NCI-H2107 (cell line): Measurements from ENCODE around the gene HEXD.
"Not testable (repeated sequence)": the region's sequence is repeated elsewhere in the genome, so short reads cannot be mapped to it uniquely, and the experiment has no call there.

Experiments
- DNase-seq: peaks from one replicate; lab custom pipeline; 2025; lab: John Stamatoyannopoulos, UW

The HEXD gene

GRCh38 chr17:82458179-82458884 lies 40.2 kb downstream of the HEXD start, which contains the start of gene NARF:
NARF (plus strand) TSS chr17:82458741; CDS start chr17:82458804, 63 bp downstream.
- DNase-seq = peak; percentile 91

DNA sequence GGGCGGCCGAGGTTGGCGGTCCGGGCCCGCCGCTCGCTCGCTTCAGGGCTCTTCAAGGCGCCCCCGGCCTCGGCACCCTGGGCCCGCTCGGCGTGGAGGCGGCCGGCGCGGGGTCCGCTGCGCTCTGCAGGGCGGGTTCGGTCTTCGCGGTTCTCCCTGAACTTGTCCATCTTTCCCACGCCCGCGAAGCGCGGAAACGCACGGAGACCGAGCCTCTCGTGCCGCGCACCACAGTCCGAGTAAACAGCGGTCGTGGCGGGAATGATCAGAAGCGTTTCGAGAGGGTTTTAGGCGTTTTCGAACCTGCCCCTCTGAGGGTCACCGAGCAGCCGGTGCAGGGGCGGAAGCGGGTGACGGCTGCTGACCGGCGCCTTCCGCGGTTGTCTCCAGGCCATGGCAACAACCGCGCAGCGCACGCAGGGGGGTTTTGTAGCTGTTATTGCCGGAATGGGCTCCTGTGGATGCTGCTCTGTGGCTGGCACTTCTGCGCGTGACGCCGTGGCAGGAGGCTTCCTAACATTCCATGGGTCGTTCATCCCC lies 40.8 kb downstream of the HEXD start:
- no peak for DNase-seq

- DNase-seq = not testable (repeated sequence)
Observed at GRCh38 chr17:82459936-82460335, 41.8 kb downstream of the HEXD start.

DNA sequence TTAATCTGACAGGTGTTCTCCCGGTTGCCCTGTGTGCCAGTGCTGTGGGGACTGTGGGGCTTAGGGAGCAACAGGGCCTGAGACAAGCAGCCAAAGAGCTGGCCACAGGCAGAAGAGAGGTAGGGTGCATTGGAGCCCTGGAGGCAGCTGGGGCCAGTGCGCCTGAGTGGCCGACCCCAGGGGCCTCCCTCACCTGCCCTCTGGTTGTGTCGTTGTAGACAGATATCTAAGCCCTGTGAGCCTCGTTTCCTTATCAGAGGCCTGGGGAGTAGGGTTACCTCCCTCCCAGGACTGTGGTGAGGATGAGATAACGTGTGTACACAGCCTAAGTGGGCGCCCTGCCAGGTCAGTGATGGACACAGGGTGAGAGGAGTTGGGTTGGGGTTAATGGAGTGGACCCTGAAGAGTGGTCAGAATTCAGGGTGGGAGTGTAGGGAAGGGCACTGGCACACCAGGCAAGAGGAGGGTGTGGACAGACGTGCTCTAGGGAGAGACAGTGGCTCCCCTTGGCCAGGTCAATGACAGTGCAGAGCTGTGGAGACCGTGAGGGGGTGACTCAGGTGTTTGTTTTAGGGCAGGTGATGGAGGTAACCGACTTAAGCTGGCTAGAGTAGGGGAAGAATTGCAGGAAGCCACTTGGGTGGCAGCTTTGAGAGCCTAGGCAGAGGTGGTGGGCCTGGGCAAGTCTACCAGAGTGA lies 43.8 kb downstream of the HEXD start:
- no peak for DNase-seq

GRCh38 chr17:82463391-82463790 lies 45.2 kb downstream of the HEXD start:
- no peak for DNase-seq

DNA sequence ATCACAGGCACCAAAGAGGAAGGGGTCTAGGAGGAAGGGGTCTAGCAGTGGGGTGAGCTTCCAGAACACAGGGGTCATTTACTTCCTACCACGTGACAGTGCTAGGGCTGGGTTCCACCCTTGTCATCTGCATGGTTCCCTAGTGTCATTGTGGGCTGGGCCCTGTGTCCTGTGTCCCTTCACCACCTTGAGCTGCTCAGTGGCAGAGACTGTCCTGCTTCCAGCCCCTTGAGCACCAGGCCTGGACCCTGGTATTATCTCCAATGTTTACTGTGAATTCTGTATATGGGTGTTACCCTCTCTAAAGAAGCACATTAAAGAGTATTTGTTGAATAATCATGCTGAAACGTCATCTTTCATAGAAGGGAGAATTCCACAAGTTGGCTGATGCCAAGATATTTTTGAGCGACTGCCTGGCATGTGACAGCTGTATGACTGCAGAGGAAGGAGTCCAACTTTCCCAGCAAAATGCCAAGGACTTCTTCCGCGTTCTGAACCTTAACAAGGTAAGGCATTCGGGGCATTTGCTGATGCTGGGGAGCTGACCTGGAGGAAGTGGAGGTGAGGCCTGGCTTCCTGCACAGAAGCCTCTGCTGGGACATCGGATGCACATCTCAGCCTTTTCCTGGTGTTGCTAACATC lies 45.9 kb downstream of the HEXD start:
- DNase-seq = no peak

GRCh38 chr17:82464567-82464929 lies 46.4 kb downstream of the HEXD start:
- DNase-seq = no peak

DNA sequence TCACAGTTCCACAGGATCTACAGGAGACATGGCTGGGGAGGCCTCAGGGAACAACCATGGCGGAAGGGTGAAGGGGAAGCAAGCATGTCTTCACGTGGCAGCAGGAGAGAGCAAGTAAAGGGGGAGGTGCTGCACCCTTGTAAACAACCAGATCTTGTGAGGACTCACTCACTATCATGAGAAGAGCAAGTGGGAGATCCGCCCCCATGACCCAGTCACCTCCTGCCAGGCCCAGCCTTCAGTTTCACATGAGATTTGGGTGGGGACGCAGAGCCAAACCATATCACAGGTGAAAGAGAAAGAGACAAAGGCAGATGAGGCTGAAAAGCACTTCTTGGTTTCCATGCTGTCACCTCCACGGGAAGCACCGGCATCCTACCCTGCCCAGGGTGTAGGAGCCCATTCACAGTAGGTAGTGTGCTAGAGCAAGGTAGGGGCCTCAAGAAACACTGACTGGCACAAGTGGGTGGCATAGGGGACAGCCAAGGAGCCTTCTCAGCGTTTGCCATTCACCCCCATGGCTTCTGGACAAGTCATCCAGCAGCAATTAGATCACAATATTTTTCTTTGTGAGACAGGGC lies 47.0 kb downstream of the HEXD start:
- DNase-seq = no peak

DNA sequence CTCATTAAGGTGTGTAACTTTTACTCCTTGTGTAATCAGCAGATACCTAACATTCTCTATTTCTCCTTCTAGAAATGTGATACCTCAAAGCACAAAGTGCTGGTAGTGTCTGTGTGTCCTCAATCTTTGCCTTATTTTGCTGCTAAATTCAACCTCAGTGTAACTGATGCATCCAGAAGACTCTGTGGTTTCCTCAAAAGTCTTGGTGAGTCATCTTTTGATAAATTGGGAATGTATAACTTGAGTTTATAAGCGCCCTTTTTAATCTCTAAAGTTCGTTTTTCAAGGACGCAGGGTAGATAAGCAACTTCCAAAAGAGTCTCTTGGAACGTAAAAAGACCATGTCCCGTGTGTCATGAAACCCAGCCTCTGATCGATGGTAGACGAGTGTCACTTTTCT lies 50.5 kb downstream of the HEXD start:
- DNase-seq = no peak

GRCh38 chr17:82470065-82470464 lies 51.9 kb downstream of the HEXD start:
- DNase-seq = no peak

- no peak for DNase-seq
Observed at GRCh38 chr17:82474223-82475010, 56.3 kb downstream of the HEXD start.

- no peak for DNase-seq
Observed at GRCh38 chr17:82475458-82475857, 57.3 kb downstream of the HEXD start.

GRCh38 chr17:82477934-82478333 lies 59.8 kb downstream of the HEXD start:
- DNase-seq = no peak

DNA sequence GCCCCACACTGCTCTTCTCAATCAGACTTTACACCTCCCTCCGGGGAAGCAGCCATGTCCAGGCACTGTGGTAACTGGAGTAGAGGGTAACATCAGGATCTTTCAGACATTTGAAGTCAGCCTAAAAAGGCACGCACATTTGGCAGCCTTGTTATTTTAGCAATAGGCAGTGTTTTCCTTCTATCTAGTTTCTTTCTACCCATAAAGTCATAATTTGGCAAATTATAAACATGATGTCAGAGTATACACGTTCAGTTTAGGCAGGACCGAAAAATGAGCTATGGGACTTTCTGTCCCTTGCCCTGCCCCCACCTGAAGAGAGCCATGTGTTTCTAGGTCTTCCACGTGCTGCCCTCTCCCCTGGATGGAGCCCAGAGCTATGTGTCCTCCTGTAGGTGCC lies 61.5 kb downstream of the HEXD start:
- DNase-seq = no peak

DNA sequence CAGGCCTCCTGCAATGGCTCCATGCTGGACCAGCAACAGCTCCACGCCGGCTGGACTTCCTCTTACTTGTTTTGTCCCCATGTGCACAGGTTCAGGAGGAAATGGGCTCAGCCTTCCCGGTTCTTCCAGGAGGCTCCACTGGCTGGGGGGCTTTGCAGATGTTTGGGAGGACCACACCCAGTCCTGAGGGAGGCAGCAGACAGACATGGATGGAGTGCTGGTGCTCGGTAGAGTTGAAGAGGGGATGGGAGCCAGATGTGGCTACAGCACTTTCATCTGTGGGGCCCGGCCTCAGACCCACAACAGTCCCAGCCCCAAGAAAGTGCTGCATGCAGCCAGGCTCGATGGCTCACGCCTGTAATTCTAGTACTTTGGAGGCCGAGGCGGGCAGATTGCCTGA lies 62.2 kb downstream of the HEXD start:
- DNase-seq = no peak

DNA sequence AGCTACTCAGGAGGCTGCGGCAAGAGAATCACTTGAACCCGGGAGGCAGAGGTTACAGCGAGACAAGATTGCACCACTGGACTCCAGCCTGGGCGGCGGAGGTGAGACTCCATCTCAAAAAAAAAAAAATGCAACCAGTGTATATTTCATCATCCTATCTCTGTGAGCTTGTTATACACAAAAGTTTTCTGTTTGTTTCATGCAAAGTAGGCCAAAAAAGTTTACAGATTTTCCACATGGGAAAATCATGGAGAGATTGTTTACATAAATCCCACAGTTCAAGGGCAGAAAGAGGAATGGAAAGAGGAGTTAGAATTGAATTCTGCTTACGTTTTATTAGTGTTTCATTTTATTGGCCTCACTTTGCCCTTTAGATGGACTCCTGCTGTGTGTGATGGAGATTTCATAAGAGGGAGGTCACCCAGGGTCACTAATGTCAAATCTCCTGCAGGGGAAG lies 65.1 kb downstream of the HEXD start:
- DNase-seq = no peak

GRCh38 chr17:82483836-82484235 lies 65.7 kb downstream of the HEXD start:
- DNase-seq = no peak

DNA sequence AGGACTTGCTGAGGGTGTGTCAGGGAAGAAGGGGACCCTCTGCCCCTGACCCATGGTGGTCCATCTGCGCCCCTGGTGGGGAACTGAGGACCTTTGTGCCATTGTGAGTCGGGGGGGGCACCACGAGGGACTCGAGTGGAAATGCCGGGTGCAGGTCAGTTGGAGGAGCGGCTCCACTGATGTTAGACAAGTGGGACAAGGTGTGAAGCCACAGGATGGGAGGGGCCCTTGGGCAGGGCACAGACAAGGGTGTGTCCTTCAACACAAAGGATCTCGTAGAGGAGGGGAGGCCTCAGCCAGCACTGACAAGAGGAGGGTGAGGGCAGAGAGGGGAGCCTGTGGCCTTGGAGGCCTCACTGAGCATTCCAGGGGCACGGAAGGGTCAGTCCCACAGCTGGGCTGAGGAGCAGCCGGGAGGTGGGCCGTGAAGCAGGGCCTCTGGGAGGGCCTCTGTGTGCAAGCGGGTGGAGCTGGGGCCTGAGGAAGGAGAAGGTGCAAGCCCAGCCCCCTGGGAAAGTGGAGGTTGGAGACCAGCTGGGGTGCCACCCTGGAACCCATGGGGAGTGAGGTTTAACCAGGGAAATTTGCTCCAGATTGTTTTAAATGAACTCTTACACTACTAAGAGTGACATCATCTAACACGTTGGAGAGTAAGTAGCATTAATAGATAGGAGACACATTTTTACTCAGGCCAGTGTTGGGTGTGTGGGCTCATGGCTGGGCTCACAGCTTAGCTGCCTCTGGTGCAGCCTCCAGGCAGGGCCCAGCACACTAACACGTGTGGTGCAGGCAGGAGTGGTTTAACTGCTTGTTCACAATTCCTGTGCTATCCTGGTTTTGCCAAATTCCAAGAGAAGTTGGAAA lies 68.3 kb downstream of the HEXD start:
- DNase-seq = no peak

DNA sequence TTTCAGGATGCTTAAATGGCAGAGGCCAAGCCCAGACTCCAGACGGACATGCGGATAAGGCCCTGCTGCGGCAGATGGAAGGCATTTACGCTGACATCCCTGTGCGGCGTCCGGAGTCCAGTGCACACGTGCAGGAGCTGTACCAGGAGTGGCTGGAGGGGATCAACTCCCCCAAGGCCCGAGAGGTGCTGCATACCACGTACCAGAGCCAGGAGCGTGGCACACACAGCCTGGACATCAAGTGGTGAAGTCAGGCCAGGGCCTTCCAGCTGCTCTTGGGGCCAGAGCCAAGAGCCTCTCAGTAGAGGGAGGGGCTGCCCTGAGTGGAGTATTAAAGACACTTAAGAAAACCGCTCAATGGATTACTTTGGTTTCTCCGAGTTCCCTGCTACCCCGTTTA lies 69.8 kb downstream of the HEXD start:
- DNase-seq = no peak

GRCh38 chr17:82489117-82489516 lies 71.0 kb downstream of the HEXD start:
- DNase-seq = no peak
